Stimulated activated CD4-positive, alpha-beta T cell treated with anti-CD3 and anti-CD28 coated beads, Interleukin-4, amount 100 ng/mL, for 48 hours (primary cell): ENCODE results near the gene NFAM1.
A peak's percentile ranks its signal among the peaks of the same experiment; 100 is the strongest.

ENCODE experiments used
- DNase-seq, 2 donors: peaks; one replicate each; pipeline ENCODE4 v3.0.0-alpha.2; 2020; ENCODE audit warnings: low read depth in 2 of 2

Gene NFAM1

DNA sequence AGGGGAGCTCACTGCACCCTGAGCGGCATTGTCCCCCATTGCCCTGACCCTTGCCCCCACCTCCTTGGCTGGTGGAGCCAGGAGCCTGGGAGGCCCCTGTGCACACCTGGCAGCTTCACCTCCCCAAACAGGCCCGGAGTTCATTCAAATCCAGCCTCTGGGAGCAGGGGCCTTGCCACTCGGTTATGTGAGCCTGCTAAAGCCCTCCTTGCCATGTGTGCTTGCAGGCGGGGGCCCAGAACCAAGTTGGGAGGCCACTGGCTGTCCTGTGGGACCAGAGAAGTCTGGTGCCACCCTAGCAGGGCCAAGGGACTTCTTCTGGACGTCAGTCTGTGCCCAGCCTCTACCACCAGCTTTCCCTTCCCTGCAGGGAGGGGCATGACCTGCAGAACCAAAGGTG, 48.9 kb downstream of the NFAM1 start:
- DNase-seq: no peak

DNA sequence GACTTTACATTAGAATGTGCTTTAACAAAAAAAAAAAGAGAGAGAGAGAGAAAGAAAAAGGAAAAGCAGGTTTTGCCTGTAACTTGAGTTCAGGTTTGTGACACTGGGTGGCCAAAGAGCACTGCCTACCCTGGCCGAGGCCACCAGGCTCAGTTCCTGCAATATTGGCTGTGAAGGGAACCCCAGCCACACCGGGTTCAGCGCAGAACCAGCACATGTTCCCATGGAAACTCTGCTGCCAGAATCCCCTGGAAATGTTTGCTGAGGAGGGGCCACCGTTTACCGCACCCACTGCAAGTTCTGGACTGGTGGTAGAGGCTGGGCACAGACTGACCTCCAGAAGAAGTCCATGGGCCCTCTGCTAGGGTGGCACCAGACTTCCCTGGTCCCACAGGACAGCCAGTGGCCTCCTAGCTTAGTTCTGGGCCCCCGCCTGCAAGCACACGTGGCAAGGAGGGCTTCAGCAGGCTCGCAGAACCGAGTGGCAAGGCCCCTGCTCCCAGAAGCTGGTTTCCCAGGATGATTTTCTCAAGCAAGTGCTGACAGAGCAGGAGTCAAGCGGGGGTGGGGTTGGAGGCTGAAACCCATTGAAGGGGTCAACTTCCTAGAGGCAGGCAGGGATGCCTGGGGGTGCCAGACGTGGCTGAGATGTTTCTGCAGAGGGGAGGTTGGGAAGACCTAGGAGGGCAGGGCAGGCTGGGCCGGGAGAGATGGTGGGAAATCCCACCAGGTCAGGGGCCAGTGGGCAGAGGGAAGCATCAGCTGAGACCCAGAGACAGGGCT, 51.2 kb downstream of the NFAM1 start:
- DNase-seq: no peak

- no peak for DNase-seq
Observed at GRCh38 chr22:42379966-42380537, 52.2 kb downstream of the NFAM1 start.

- DNase-seq: no peak
Observed at GRCh38 chr22:42376711-42377554, 55.3 kb downstream of the NFAM1 start.

DNA sequence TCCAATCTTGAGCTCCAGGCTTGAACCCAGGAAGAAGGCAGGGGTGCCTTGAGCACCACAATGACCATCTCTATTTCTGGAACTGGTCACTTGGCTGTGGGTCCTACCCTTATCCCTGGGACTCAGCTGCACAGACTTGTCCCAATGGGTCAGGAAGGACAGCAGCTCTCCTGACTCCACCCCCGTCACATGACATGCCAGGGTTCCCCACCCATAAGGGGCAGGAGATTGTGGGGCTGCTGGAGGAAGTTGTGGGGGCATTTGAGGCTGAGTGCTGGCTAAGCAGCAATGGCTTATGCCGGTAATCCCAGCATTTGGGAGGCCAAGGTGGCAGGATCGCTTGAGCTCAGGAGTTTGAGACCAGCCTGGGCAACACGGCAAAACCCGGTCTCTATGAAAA, 56.2 kb downstream of the NFAM1 start:
- no peak for DNase-seq

DNA sequence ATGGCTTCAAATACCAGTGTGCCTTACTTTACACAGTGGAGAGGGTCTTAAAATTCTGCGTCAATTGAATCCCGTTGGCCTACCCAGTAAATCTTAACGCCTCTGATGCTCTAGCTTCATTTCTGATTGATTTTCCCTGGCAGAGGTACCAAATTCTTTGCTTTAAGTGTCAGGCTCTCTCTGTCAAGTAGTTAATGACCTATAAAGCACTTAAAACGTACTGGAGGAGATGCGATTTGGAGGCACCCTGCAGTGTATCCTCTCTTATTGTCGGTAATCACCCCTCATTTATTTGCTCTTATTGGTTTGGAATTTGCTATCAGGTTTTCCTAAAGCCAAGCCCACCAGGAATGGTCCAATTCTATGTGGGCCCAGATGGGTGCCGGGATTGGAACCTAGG, 59.2 kb downstream of the NFAM1 start:
- no peak for DNase-seq

GRCh38 chr22:42371501-42371900, 60.7 kb downstream of the NFAM1 start:
- no peak for DNase-seq

- DNase-seq: no peak
Observed at GRCh38 chr22:42371099-42371498, 61.1 kb downstream of the NFAM1 start.

DNA sequence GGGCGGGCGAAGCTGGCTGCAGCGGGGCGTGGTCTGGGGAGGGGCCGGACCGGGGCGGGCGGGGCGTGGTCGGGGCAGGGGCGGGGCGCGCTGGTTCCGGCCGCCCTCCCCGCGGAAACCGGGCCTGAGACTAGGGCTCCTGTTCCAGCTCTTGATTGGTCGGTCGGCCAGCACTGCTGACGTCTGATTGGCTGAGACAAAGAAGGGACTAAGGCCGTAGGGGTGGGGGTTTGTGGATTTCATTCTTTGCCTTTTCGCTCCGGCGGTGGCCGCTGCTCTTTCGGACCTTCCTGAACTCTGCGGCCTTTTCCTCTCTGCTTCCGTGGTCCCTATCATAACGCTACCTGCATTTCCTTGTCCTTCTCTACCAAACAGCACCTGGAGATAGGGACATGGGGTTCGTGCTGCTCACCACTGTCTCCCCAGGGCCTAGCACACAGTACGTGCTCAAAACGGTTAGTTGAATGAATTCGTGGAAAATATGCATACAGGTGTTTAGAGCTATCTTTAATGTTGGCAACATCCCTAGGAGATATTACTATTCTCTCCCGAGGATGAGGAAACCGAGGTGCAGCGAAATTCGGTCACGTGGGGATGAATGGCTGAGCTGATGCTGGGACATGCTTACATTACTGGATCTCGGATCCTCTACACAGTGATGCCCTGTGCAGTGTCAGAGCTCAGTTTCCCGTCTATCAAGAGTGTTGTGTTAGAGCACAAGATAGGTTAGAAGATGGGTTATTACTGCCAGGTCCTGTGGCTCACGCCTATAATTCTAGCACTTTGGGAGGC, 62.8 kb downstream of the NFAM1 start:
- DNase-seq: peak; percentile 74 to 83

GRCh38 chr22:42368379-42369249, 63.6 kb downstream of the NFAM1 start:
- DNase-seq: no peak

DNA sequence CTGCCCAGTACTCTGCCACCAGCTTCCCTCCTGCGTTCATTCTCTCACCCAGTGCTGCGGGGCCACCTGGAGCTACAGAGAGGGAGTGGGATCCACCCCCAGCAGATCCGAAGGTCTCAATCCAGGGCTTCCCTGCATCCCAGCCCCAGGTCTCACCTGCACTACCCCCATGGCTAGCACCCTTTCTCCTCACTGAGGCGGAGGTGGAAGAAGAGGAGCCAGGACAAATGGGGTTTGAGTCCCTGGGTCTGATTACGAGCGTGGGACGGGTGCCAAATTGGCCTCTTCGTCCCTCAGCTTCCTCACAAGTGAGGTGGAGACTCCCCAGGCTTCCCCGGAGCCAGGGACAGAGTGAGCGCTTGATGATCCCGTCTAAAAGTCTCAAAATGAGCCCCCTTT, 64.2 kb downstream of the NFAM1 start:
- DNase-seq: no peak

- DNase-seq: no peak
Observed at GRCh38 chr22:42366806-42367581, 65.2 kb downstream of the NFAM1 start.

- DNase-seq: no peak
Observed at GRCh38 chr22:42365942-42366695, 66.1 kb downstream of the NFAM1 start.

GRCh38 chr22:42365111-42365865, 66.9 kb downstream of the NFAM1 start:
- no peak for DNase-seq

- DNase-seq: no peak
Observed at GRCh38 chr22:42364604-42365110, 67.5 kb downstream of the NFAM1 start.

- DNase-seq: no peak
Observed at GRCh38 chr22:42363892-42364291, 68.3 kb downstream of the NFAM1 start.

DNA sequence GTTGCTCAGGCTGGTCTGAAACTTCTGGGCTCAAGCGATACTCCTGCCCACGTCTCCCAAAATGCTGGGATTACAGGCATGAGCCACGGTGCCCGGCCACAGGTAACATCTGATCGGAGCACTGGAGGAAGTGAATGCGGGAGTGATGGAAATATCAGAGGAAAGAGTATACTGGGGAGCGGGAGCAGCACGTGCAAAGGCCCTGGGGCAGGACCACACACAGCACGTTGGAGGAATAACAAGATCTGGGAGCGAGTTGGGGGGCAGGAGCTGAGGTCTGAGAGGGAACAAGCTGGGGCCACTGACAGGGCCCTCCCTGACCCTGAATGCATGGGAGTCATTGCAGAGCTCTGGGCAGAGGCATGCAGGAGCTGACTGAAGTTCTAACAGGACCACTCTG, 70.7 kb downstream of the NFAM1 start:
- DNase-seq: no peak

DNA sequence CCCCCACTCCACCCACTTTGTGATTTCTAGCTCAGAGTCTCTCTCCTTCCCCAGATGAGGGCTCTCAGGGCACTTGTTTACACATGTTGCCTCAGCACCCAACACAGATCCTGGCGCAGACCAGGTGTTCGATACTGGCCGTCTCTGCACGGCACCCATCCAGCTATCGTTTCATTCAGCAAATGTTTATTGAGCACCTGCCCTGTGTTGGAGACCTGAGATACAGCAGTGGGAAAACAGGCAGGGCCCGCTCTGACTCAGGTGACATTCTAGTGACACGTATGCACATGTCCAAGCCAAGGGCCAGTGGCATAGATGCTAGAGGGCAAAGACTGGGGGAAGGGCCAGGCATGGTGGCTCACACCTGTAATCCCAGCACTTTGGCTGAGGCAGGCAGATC, 71.9 kb downstream of the NFAM1 start:
- no peak for DNase-seq
